NCI-H2196 treated with DMSO at 0.1 percent for 48 hours (cell line): ENCODE measurements around the gene KDM1B.
"Not testable (repeated sequence)": the region's sequence is repeated elsewhere in the genome, so short reads cannot be mapped to it uniquely, and the experiment has no call there.

Source experiments
- DNase-seq: peaks from one replicate; lab custom pipeline; 2025; ENCODE audit not compliant: unreplicated experiment; lab: John Stamatoyannopoulos, UW

KDM1B gene

GRCh38 chr6:18186540-18187250 lies 31.5 kb downstream of the KDM1B start:
- no peak for DNase-seq

- no peak for DNase-seq
These were observed 32.5 kb downstream of the KDM1B start for GRCh38 chr6:18187701-18188100.

- no peak for DNase-seq
These were observed 34.0 kb downstream of the KDM1B start for GRCh38 chr6:18189196-18189595.

- DNase-seq: no peak
These were observed 36.8 kb downstream of the KDM1B start for GRCh38 chr6:18192026-18192425.

- no peak for DNase-seq
These were observed 48.6 kb downstream of the KDM1B start for GRCh38 chr6:18203786-18204185.

- DNase-seq: no peak
These were observed 49.5 kb downstream of the KDM1B start for GRCh38 chr6:18204691-18205090.

GRCh38 chr6:18206591-18206990 lies 51.4 kb downstream of the KDM1B start:
- DNase-seq: no peak

- no peak for DNase-seq
These were observed 52.2 kb downstream of the KDM1B start for GRCh38 chr6:18207438-18207837.

- DNase-seq: peak; percentile 21
These were observed 52.7 kb downstream of the KDM1B start for GRCh38 chr6:18207949-18208348.

GRCh38 chr6:18208778-18209177 lies 53.6 kb downstream of the KDM1B start:
- not testable (repeated sequence) for DNase-seq

- no peak for DNase-seq
These were observed 54.4 kb downstream of the KDM1B start for GRCh38 chr6:18209539-18210197.

GRCh38 chr6:18210707-18211106 lies 55.5 kb downstream of the KDM1B start:
- DNase-seq: no peak

- no peak for DNase-seq
These were observed 56.1 kb downstream of the KDM1B start for GRCh38 chr6:18211338-18211737.

GRCh38 chr6:18212231-18212630 lies 57.0 kb downstream of the KDM1B start:
- DNase-seq: no peak

- no peak for DNase-seq
These were observed 58.2 kb downstream of the KDM1B start for GRCh38 chr6:18213439-18213838.

GRCh38 chr6:18214003-18214402 lies 58.8 kb downstream of the KDM1B start:
- DNase-seq: no peak

GRCh38 chr6:18215436-18215835 lies 60.2 kb downstream of the KDM1B start:
- no peak for DNase-seq

GRCh38 chr6:18216411-18216810 lies 61.2 kb downstream of the KDM1B start:
- DNase-seq: no peak

GRCh38 chr6:18218233-18218632 lies 63.0 kb downstream of the KDM1B start:
- no peak for DNase-seq

GRCh38 chr6:18219591-18219990 lies 64.4 kb downstream of the KDM1B start:
- no peak for DNase-seq

- DNase-seq: no peak
These were observed 66.0 kb downstream of the KDM1B start for GRCh38 chr6:18221288-18221615.

- not testable (repeated sequence) for DNase-seq
These were observed 71.4 kb downstream of the KDM1B start for GRCh38 chr6:18226451-18227105.
